Stimulated activated CD8-positive, alpha-beta memory T cell treated with anti-CD3 and anti-CD28 coated beads, Interleukin-7, amount 100 ng/mL, for 1 hour (primary cell): ENCODE results near the gene NOP56.
"Not testable (repeated sequence)": the region's sequence is repeated elsewhere in the genome, so short reads cannot be mapped to it uniquely, and the experiment has no call there.

Source experiments
- DNase-seq, 2 donors: peaks; one replicate each; pipeline ENCODE4 v3.0.0-alpha.2; 2020; ENCODE audit warnings: low read depth in 2 of 2

The NOP56 gene

GRCh38 chr20:2640899-2641298 lies 11.5 kb upstream of the NOP56 start:
- no peak for DNase-seq

DNA sequence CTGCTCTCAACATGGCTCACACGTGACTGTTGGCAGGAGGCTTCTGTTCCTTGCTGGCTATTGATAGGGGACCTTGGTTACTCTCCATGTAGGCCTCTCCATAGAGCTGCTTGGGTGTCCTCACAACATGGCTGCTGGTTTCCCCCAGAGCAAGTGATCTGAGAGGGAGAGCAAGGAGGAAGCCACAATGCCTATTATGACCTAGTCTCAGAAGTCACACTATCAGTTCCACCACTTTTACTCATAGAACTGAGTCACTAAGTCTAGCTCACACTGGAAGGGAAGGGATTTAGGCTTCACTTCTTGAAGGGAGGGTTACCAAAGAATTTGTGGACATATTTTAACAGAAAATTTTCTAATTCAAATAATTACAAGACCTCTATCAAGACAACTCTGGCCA lies 8.7 kb upstream of the NOP56 start:
- DNase-seq: no peak

DNA sequence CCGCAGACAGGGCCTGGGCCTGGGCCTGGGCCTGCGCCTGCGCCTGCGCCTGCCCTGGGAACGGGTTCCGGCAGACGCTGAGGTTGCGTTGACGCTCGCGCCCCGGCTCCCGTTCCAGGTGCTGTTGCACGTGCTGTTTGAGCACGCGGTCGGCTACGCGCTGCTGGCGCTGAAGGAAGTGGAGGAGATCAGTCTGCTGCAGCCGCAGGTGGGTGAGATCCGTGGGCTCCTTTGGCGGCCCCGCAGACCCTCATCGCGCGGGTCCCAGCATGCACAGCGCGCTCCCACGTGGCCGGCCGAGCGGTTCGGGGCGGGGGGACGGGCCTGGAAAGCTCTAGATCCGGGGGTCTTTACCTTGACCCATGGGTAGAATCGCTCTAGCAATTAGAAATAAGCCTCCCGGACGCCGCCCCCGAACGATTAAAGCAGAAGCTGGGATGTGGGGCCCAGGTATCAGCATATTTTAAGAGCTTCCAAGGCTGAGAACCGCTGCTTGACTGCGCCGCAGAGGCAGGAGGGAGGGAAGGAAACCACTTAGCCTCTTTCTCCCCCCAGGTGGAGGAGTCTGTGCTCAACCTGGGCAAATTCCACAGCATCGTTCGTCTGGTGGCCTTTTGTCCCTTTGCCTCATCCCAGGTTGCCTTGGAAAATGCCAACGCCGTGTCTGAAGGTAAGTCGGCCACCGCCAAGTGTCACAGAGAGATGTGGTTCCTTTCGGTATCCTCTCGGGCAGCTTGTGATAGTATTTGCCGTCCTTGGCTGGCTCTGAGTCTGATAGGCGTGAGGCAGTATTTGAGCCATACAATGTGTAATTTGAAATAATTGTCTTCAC lies 508 bp downstream of the NOP56 start:
- no peak for DNase-seq

DNA sequence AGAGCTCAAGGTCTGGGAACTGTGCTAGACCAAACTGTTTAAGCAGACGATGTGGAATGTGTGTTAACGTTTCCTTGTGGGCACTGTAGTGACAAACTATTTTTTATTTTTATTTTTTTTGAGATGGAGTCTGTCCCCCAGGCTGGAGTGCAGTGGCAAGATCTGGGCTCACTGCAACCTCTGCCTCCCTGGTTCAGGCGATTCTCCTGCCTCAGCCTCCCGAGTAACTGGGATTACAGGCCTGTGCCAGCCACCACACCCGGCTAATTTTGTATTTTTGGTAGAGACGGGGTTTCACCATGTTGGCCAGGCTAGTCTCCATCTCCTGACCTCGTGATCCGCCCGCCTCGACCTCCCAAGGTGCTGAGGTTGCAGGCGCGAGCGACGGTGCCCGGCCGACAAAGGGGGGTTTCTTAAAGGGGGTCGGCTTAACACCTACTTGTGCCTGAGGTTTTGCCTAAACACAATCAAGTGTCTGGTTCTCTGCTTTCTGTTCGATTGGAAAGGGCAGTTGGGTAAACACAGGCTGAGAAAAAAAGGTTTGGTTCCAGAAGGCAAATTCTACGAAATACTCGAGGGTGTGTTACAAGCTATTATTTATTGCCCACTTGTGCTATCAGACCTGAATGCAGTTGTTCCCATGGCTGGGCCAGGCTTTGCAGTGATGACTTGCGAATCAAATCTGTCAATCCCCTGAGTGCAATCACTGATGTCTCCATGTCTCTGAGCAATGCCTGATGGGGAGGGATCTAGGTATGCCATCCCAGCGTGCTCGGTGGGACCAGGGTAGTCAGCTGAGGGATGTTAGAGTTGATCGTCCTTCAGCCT lies 1.3 kb downstream of the NOP56 start:
- DNase-seq: no peak

DNA sequence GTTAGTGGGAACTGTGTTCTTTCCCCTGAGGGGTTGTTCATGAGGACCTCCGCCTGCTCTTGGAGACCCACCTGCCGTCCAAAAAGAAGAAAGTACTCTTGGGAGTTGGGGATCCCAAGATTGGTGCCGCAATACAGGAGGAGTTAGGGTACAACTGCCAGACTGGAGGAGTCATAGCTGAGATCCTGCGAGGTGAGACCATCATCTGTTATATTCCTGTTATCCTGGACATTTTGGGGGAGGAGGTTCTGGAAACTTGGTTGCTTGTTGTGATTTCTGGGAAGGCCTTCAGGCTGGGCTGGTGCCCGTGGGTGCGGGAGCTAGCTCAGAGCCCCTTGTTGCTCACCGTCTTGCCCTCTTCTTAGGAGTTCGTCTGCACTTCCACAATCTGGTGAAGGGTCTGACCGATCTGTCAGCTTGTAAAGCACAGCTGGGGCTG lies 2.0 kb downstream of the NOP56 start:
- DNase-seq: no peak

DNA sequence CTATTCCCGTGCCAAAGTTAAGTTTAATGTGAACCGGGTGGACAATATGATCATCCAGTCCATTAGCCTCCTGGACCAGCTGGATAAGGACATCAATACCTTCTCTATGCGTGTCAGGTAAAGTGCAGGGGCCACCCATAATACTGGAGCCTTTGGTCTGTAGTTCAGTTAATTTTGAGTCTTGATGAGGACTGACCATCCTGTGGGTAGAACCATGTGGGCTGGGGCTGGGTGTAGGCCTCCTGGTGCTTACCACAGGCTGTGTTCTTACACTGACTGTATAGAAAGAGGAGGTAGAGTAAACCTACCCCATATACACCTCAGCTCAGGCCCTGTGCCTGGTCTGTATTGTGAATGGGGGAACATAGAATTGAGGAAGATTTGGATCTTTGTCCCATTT lies 2.4 kb downstream of the NOP56 start:
- DNase-seq: no peak

DNA sequence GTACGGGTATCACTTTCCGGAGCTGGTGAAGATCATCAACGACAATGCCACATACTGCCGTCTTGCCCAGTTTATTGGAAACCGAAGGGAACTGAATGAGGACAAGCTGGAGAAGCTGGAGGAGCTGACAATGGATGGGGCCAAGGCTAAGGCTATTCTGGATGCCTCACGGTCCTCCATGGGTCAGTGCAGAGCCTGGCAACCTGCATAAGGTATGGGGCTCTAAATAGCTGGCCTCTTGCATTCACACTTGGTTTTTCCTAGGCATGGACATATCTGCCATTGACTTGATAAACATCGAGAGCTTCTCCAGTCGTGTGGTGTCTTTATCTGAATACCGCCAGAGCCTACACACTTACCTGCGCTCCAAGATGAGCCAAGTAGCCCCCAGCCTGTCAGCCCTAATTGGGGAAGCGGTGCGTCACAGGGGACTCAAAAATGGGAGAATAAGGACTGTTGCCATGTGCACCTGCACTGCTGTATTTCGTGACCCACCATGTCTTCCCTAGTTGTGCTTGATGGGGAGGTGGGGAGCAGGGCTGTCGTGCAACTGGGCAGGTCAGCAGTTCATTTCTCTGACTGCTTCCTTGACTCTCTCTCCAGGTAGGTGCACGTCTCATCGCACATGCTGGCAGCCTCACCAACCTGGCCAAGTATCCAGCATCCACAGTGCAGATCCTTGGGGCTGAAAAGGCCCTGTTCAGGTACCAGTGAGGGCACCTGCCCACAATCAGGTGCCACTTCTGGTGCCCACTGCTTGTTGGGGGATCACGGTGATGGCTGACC lies 3.1 kb downstream of the NOP56 start:
- DNase-seq: no peak

DNA sequence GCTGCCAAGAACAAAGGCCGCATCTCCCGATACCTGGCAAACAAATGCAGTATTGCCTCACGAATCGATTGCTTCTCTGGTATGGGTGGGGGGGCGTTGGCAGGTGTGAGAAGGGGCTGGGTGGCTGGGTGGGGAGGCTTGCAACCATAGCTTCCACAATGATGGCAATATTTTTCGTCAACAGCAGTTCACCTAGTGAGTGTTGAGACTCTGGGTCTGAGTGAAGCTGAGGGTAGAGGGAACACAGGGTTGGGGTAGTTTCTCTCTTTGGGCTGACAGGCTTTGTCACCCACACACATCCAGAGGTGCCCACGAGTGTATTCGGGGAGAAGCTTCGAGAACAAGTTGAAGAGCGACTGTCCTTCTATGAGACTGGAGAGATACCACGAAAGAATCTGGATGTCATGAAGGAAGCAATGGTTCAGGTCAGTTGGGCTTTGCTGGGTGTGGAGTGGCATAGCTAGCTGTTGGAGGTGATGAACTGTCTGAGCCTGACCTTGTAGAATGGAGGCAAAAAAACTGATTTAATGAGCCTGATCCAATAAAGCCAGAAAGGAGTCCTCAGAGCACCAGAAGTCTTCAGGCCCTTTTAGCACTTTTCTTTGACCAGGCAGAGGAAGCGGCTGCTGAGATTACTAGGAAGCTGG lies 4.2 kb downstream of the NOP56 start:
- no peak for DNase-seq

DNA sequence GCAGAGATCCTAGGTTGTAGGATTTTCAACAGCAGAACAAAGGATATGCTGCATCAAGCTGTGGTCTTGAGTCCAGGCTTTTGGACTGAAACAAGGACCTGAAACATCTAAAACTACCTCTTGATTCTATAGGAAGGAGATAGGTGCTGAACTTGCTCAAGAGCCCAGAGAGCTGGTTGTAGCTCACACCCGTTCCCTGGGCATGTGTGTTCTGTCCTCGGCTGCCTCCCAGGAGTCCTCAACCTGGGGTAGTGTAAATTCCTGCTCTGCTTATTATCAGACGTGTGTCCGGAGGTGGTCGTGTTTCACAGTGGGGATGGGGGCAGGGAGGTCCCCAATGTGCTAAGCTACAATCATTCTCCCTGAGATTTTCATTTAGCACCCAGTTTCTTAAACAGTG lies 4.8 kb downstream of the NOP56 start:
- DNase-seq: no peak

DNA sequence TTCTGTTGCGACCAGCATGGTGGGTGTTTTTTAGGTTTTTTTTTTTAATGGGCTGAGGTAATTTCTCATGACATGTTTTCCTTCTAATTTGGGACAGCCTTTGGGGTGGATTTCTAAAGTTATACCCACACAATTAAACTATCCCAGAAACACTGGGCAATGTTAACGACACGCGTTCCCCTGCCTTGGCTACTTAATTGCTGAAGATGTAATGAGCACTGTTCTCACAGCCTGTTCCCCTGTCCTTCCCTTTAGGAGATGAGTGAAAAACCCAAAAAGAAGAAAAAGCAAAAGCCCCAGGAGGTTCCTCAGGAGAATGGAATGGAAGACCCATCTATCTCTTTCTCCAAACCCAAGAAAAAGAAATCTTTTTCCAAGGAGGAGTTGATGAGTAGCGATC lies 5.2 kb downstream of the NOP56 start:
- no peak for DNase-seq

DNA sequence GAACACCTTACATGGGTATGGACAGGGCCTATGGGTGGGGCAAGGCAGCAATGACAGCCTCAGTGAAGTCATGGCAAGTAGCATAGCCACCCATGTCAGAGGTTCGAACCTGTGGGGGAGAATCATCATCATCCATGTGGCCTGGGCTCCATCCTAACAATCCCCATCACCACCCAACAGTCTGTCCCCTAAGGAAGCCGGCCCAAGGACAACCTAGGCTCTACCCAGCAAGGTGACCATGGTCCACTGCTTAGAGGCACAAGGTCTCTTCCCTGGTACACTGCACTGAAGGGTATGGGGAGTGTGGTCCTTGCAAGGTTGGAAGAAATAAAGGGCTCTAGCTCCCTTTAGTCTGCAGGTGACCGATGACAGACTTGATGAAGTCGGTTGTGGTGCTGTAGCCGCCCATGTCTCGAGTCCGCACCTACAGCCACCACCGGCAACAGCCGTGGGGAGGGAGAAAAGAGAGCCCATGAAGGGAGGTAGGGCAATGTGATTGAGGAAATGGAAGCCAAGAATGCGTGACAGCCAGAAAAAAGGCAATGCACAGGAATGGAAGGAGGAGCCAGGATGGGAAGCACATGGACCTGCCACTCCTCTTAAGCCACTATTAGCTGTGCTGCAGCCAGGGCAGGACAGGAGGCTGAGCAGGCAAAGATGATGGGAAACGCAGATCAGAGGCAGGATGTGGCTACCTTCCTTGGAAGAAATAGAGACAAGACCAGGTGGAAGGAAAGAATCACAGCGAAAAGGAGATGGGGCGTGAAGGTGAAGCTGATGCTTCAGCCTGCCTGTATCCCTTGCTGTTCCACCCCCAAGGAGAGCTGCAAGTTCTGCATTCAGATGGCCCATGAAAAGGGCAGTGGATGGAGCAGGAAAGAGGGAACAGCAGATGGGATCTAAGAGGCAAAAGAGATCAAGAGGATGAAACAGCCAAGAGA lies 6.3 kb downstream of the NOP56 start:
- no peak for DNase-seq

GRCh38 chr20:2659547-2659946 lies 7.1 kb downstream of the NOP56 start:
- no peak for DNase-seq

DNA sequence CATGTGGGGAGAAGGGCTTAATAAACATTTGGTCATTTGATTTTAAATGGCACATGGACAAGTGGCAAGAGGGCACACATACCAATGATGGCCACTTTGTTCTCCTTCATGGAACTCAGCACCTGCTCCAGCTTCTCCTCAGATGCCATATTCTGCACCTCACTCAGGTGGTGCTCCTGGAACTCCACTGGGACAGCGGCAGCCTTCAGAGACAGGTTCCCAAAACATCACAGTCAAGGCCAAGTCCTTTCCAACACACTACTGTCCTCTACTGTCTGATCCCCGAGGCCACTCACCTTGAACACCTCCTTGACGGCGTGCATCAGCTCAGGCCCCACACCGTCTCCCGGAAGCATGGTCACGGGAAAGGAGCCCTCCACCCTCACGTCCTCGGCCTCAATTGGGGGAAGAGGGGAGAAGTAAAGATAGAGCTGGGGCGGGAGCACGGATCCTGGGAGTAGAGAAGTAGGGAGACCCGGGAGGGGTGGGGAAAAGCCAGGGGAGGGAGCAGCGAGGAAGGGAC lies 11.0 kb downstream of the NOP56 start:
- no peak for DNase-seq

GRCh38 chr20:2663887-2664719 lies 11.7 kb downstream of the NOP56 start, which contains the start of gene IDH3B:
TSS of gene IDH3B (minus strand) at chr20:2664216. CDS start at chr20:2664188, 28 bp downstream.
- peak; percentile 84 to 86 for DNase-seq

DNA sequence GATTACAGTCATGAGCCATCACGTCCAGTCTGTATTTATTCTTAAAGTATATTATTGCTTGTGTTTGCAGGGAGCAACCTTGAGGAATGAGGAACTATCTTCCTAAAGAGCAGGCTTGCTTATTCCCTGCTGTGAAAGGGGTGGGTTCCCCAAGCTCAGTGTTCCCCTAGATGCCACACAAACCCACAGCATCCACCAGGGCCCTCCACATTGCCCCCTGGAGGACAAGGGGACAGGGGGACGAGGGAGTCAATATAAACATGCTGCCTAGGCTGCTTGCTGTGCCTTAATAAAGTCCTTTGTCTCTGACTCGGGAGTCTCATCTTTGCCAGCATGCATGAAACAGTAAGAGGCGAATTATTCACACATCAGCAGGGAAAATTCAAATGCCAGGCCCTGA lies 19.5 kb downstream of the NOP56 start:
- DNase-seq: no peak

- no peak for DNase-seq
Measured at GRCh38 chr20:2672446-2672845, 20.0 kb downstream of the NOP56 start.

DNA sequence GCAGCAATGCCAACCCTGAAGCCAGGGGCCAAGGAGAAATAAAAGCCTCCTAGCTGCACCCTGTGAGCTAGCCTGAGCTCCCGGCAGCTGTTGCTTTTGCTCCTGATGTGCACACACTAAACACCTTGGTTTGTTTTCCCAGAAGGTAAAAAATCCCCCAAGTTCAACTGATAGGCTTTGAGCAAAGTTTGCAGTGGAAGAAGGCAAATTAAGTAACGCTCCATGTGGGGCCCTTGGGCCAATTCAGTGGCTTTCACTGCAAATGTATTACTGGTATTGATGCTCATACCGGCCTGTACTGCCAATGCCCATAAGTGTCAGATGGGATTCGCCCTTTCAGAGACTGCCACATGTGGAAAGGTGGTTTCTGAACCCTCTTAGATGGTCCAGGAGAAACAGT lies 21.0 kb downstream of the NOP56 start:
- no peak for DNase-seq

DNA sequence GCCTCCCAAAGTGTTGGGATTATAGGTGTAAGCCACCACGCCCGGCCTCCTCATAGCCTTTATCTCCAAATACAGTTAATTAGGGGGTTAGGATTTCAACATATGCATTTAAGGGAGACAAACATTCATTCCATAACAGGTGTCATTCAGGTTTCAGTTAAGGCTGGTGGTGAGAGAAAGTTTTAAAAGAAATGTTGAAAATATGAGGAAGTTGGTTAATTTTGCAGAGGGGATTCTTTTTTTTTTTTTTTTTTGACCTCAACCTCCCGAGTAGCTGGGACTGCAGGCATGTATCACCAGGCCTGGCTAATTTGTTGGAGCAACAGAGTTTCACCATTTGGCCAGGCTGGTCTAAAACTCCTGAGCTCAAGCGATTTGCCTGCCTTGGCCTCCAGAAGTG lies 27.6 kb downstream of the NOP56 start:
- DNase-seq: no peak

DNA sequence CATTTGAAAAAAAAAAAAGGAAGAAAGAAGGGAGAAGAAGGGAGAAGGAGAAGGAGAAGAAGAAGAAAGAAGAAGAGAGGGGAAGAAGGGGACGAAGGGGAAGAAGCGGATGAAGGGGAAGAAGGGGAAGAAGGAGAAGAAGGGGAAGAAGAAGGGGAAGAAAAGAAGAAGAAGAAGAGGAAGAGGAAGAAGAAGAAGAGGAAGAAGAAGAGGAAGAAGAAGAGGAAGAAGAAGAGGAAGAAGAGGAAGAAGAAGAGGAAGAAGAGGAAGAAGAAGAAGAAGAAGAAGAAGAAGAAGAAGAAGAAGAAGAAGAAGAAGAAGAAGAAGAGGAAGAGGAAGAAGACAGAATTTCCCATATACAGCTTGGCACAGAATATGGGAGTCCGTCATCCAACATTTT lies 29.6 kb downstream of the NOP56 start:
- DNase-seq: not testable (repeated sequence)
